Amniotic epithelial cell (primary cell): Measurements from ENCODE around the gene RABL2B.
"Not testable (repeated sequence)": the region's sequence is repeated elsewhere in the genome, so short reads cannot be mapped to it uniquely, and the experiment has no call there.

Source experiments
- DNase-seq: peaks from one replicate; pipeline ENCODE4 v3.0.0-alpha.2; 2010; ENCODE audit warnings: low read depth

RABL2B gene

DNA sequence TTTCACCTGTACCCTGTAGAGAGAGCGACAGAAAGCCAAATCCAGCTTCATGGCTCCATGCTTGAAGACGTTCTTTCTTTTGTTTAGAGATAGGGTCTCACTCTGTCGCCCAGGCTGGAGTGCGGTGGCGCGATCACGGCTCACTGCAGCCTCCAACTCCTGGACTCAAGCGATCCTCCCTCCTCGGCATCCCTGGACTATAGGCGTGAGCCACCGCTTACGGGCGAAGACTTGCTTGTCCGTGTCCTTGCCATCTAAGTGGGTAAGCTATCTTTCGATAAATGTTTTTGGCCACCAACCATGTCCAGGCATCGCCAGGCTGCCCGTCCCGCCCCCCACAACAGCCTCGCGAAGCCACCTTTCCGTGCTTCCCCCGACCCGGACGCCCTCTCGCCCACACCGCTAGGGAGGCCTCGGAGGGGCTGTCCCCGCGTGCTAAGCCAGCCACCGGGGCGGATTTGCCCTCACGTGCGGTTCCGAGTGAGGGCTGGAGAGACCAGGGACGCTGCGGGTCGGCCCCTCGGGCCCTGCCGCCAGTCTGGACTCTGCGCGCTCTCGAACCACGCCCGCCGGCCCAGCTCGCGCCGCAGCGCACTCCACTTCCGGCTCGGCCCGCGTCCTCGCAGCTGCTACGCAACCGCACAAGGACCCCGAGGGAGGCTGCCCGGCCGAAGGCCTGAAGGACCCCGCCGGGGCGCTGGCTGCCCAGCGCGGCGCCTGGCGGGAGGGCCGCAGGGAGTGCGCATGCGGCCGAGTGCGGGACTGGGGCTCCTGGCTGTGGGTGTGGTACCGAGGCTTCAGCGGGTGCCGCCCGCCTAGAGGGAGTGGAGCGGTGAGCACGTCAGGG, at the start of gene RABL2B:
Gene RABL2B (minus strand): TSS at position 604 of the 847 bp plus-strand sequence. CDS start 1,342 bp downstream, outside the sequence.
- peak; percentile 72 for DNase-seq

GRCh38 chr22:50786936-50787335, 3.5 kb upstream of the RABL2B start:
- DNase-seq = not testable (repeated sequence)

- DNase-seq = not testable (repeated sequence)
Measured at GRCh38 chr22:50785289-50785688, 1.9 kb upstream of the RABL2B start.

DNA sequence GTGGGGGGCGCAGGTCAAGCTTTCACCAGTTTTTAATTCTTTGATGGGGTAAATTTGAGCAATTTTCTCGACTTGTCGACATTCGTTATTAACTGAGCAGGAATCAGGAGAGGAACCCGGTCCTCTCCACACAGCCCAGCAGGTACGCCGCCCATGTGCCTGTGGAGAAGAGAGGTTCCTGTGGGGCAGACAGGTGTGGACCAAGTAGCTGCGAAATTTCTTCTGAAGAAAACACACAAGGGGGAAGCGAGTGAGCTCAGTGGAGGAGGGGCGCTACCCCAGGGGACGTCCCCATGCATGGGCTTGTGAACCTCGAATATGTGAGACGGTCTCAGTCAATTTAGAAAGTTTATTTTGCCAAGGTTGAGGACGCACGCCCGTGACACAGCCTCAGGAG, 442 bp upstream of the RABL2B start:
- not testable (repeated sequence) for DNase-seq

DNA sequence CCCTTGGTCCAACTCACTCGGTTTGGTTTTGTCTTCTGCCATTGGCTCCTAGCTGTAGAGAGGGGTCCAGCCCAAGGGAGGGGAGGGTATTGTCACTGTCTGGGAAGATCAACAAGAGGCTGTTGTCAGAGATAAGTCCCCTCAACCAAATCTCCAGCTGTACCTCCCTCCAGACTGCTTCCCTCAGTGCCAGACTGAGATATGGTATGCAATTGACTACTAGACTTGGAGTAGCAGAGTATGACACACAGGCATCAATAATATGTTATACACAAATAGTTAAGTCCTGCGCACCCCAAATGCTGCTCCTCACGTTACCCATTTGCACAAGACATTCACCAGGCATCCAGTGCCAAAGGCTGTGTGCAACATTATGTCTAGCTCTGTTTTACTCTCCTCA, 1.2 kb downstream of the RABL2B start:
- not testable (repeated sequence) for DNase-seq

DNA sequence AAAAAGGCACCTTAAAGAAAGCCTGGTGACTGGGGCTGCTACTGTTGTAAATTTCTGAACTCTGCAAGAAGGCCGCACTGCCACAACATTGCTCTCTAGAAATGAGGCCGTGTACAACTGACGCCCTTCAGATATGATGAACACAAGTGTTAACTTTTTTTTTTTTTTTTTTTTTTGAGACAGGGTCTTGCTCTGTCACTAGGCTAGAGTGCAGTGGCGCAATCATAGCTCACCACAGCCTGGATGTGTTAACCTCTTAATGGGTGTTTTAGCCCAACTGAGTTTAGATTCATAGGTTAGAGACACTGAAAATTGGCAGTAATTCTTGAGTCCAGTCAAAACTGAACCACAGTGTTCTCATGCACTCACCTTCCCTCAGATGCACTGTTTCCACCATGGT, 3.2 kb downstream of the RABL2B start:
- DNase-seq = not testable (repeated sequence)

- DNase-seq = not testable (repeated sequence)
Measured at GRCh38 chr22:50777631-50778030, 5.8 kb downstream of the RABL2B start.

GRCh38 chr22:50775132-50775531, 8.3 kb downstream of the RABL2B start:
- peak; percentile 24 for DNase-seq

GRCh38 chr22:50764288-50764687, 19.1 kb downstream of the RABL2B start:
- DNase-seq = not testable (repeated sequence)

- not testable (repeated sequence) for DNase-seq
Measured at GRCh38 chr22:50761829-50762228, 21.6 kb downstream of the RABL2B start.

- DNase-seq = peak; percentile 65
Measured at GRCh38 chr22:50759597-50760341, 23.7 kb downstream of the RABL2B start.

DNA sequence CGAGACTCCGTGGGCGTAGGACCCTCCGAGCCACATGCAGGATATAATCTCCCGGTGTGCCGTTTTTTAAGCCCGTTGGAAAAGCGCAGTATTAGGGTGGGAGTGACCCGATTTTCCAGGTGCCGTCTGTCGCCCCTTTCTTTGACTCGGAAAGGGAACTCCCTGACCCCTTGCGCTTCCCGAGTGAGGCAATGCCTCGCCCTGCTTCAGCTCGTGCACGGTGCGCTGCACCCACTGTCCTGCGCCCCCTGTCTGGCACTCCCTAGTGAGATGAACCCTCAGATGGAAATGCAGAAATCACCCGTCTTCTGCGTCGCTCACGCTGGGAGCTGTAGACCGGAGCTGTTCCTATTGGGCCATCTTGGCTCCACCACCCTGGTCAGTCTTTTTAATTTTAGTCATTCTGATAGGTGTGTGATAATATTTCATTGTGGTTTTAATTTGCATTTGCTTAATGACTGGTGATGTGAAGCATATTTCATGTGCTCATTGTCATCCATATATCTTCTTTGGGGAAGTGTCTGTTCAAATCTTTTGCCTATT, 26.4 kb downstream of the RABL2B start:
- DNase-seq = peak; percentile 30

GRCh38 chr22:50756406-50756805, 27.0 kb downstream of the RABL2B start:
- not testable (repeated sequence) for DNase-seq

- DNase-seq = not testable (repeated sequence)
Measured at GRCh38 chr22:50755251-50755650, 28.2 kb downstream of the RABL2B start.

DNA sequence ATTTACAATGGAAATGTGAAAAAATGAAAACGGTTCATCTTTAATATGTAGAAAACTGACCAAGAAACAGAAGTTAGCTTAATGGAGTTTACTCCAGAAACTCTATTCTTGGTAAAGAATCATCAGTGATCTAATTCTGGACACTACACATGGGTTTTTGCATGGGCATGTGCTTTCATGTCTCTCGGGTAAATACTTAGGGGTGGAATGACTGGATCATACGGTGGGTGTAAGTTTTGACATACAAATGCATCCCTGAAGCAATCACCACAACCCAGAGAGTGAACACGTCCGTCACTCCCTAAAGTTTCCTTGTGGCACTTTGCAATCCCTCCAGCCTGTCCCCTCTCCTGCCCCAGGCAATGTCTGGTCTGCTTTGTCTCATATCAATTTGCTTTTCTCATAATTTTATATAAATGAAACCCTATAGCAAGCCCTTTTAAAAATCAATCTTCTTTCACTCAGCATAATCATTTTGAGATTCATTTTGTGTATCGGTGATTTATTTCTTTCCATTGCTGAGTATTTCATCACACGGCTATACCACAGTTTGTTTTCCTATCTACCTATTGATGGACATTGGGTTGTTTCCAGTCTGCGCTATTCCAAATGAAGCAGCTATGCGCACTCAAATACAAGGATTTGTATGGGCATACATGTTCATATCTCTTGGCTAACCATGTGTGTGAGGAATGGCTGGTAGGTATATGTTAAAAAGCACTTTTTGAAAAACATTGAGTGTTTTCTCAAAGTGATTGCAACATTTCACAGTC, 33.9 kb downstream of the RABL2B start:
- not testable (repeated sequence) for DNase-seq

- DNase-seq = not testable (repeated sequence)
Measured at GRCh38 chr22:50748630-50749029, 34.8 kb downstream of the RABL2B start.

DNA sequence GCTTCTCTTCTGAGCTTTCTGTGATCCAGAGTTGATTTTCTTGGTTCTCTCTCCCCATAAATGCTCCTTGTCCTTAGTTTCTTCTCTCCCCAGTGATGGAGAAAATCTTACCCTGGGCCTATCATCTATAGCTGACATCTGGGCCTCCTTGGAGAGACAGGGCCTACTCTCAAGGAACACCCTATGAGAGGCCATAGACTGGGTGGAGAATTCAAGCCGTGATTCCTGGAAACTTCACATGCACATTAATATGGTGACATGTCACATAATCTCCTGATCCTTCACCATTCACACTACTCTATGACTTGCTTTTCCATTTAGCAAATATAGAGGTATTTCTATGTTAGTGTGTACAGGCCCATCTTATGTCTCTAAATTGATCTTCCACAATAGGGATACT, 35.9 kb downstream of the RABL2B start:
- DNase-seq = not testable (repeated sequence)

GRCh38 chr22:50744424-50744823, 39.0 kb downstream of the RABL2B start:
- not testable (repeated sequence) for DNase-seq

GRCh38 chr22:50740714-50741113, 42.7 kb downstream of the RABL2B start:
- DNase-seq = not testable (repeated sequence)

DNA sequence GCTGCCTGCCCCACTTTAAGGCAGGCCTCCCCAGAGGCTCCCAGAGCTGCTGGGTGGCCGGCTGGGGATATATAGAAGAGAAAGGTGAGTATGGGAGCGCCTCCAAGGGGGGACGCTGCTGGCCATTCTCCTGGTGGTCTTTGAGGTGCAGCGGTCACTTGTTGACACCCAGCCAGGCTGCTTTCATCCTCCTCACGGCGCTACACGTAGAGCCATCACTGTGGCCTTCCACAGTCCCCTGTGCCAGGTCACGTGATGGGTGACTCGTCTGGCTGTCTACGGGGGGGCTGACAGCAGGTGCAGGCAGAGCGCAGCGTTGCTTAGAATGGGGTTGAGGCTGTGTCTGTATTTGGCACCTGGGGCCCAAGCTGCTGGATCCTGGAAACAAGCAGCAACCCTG, 43.5 kb downstream of the RABL2B start:
- no peak for DNase-seq

GRCh38 chr22:50739279-50739691, 44.2 kb downstream of the RABL2B start:
- no peak for DNase-seq
